ACHN (cell line): ENCODE results near the gene GNAQ.

Experiments used
- DNase-seq: peaks from one replicate; pipeline ENCODE4 v3.0.0-alpha.2; 2015
- in situ Hi-C: cut with HindIII; loops from 2 replicates; pipeline ENCODE4 v1.10.0; 2017; ENCODE audit warnings: low sequenced_read_pairs, low pct_ligation_motif_present, low pct_unique_long_range_greater_than_20kb

The GNAQ gene

DNA sequence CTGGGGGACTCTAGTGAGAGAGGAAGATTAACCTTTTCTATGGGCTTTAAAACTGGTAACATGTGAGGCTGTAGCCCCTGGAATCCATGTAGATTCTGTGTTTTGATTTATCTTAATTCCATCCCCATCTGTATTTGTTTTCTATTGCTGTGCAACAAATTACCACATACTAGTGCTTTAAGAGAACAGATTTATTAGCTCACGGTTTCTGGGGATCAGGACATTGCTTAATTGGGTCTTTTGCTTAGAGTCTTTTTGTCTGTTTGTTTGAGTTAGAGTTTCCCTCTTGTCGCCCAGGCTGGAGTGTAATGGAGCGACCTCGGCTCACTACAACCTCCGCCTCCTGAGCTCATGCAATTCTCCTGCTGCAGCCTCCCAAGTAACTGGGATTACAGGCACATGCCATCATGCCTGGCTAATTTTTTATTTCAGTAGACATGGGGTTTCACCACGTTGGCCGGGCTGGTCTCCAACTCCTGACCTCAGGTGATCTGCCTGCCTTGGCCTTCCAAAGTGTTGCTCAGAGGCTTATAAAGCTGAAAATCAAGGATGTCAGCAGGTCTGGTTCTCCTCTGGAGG is 353.6 kb downstream of the GNAQ start:
- in situ Hi-C loops: no loop called here
- no peak for DNase-seq

DNA sequence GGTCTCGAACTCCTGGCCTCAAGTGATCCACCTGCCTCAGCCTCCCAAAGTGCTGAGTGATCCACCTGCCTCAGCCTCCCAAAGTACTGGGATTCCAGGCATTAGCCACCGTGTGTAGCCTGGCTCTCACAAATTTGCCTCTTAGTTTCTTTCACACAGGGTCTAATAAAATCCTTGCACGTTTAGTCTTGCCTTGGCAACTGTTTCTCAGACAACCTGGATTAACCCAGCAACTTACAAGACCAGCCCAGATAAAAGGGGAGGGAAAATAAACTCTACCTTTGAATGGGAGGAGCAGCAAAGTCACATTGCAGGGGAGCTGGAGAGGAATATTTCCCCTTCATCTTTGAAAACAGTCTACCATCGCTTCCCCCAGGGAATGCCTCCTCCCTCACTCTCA is 354.2 kb downstream of the GNAQ start:
- no peak for DNase-seq
- in situ Hi-C loops: no loop called here

GRCh38 chr9:77673941-77674791 is 357.4 kb downstream of the GNAQ start:
- DNase-seq: no peak
- in situ Hi-C loops: no loop called here

GRCh38 chr9:77672183-77672582 is 359.4 kb downstream of the GNAQ start:
- no peak for DNase-seq
- in situ Hi-C loops: no loop called here

DNA sequence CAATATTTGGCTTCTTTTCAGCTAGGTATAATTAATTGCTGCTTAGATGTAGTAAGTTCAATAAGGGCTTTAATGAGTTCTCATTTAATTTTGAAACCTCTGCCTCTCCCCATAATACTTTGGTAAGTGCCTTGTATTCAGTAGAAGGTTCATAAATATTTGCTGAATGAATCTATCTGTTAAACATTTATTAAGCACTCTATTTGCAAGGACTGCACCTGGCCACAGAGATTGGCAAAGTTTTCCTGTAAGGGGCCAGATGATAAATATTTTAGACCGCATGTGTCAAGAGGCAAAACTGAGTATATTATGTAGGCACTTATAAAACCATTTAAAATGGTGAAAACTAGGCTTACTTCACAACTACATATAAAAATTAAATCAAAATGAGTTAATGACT is 364.5 kb downstream of the GNAQ start:
- in situ Hi-C loops: no loop called here
- peak; percentile 39 for DNase-seq
